K562 (cell line): ENCODE measurements around the gene SAMD10. TPM values are rescaled to one million over a fixed set of nuclear protein-coding genes. Genes with fewer than 3 reads are reported as not detected.

Experiments
- ARID1B ChIP-seq: fragments of 450-650 bp; IDR thresholded peaks from 2 replicates; pipeline ENCODE4 v1.6.1; 2016; ENCODE audit warnings: antibody characterized with exemption, mild to moderate bottlenecking, inconsistent platforms
- ATF1 ChIP-seq, 2 experiments: fragments of 450-650 bp in 1 of 2; IDR thresholded peaks; 2 replicates each; pipeline ENCODE4 v1.6.1; 2016; ENCODE audit warnings: missing compliant biosample characterization in 1 of 2, missing genetic modification characterization in 1 of 2
- CAMTA2 ChIP-seq: fragments of 250-450 bp; sonication (Bioruptor Pico); conservative IDR thresholded peaks from 2 replicates; pipeline ENCODE4 v1.5.1; 2022
- DIDO1 ChIP-seq: fragments of 450-650 bp; IDR thresholded peaks from 2 replicates; pipeline ENCODE4 v1.6.1; 2016; ENCODE audit warnings: low read depth, missing biosample characterization, missing genetic modification characterization
- ERF ChIP-seq: fragments of 450-650 bp; formaldehyde crosslinking; IDR thresholded peaks from 2 replicates; pipeline ENCODE4 v1.4.0; 2020; ENCODE audit warnings: mild to moderate bottlenecking, mixed read lengths
- FOXA1 ChIP-seq: fragments of 450-650 bp; IDR thresholded peaks from 2 replicates; pipeline ENCODE4 v1.6.1; 2016; ENCODE audit warnings: mild to moderate bottlenecking, borderline replicate concordance
- FUS ChIP-seq: fragments of 200-400 bp; formaldehyde crosslinking; optimal IDR thresholded peaks from 2 replicates; pipeline ENCODE3; 2017; ENCODE audit warnings: low read depth, low read length
- MBD2 ChIP-seq: sonication (generic); IDR thresholded peaks from 2 replicates; pipeline ENCODE4 v1.6.1; 2016; ENCODE audit warnings: low read depth, borderline replicate concordance
- PRDM10 ChIP-seq: fragments of 450-650 bp; IDR thresholded peaks from 2 replicates; pipeline ENCODE4 v1.6.1; 2018; ENCODE audit not compliant: partially characterized antibody
- SMARCC2 ChIP-seq: fragments of 450-650 bp; IDR thresholded peaks from 2 replicates; pipeline ENCODE4 v1.6.1; 2017; ENCODE audit warnings: antibody characterized with exemption, moderate library complexity, mild to moderate bottlenecking, low read depth
- ZBTB49 ChIP-seq: sonication (generic); formaldehyde crosslinking; IDR thresholded peaks from 2 replicates; pipeline ENCODE4 v1.8.0; 2022; ENCODE audit warnings: missing genetic modification reagents, mild to moderate bottlenecking, borderline replicate concordance
- ZNF133 ChIP-seq: fragments of 250-450 bp; sonication (Bioruptor Pico); IDR thresholded peaks from 2 replicates; pipeline ENCODE4 v1.4.0; 2020; ENCODE audit warnings: mild to moderate bottlenecking
- ZNF253 ChIP-seq: fragments of 250-450 bp; sonication (Bioruptor Pico); conservative IDR thresholded peaks from 2 replicates; pipeline ENCODE4 v1.6.1; 2021; ENCODE audit warnings: mild to moderate bottlenecking
- ZNF586 ChIP-seq: fragments of 450-650 bp; formaldehyde crosslinking; conservative IDR thresholded peaks from 2 replicates; pipeline ENCODE4 v1.4.0; 2020; ENCODE audit warnings: mild to moderate bottlenecking, moderate library complexity
- ZNF778 ChIP-seq: fragments of 450-650 bp; formaldehyde crosslinking; IDR thresholded peaks from 2 replicates; pipeline ENCODE4 v1.4.0; 2020; ENCODE audit warnings: mild to moderate bottlenecking, moderate library complexity
- ZNF780A ChIP-seq: fragments of 250-450 bp; sonication (Bioruptor Pico); IDR thresholded peaks from 2 replicates; pipeline ENCODE4 v1.5.0; 2021; ENCODE audit warnings: mild to moderate bottlenecking
- polyA plus RNA-seq, 8 experiments: library from polyadenylated mRNA; depleted of rRNA in 4 of 8; stranded (reverse) in 5 of 8; unstranded in 3 of 8; fragments of >200 nt; fragmentation: Nextera tagmentation in 2 of 8; fragmentation: Illumina TruSeq in 1 of 8; extraction: Ambion mirVana in 2 of 8; extraction: Trizol in 1 of 8; gene quantifications; 2 replicates each; pipeline versions ENCODE4 v1.2.1 to v1.2.3, GENCODE V29; 2011 to 2014; ENCODE audit warnings: inconsistent platforms in 1 of 8, missing spikeins in 1 of 8
- total RNA-seq, 7 experiments: library from RNA; depleted of rRNA in 6 of 7; stranded (reverse); fragments of >200 nt in 6 of 7; fragmentation: Illumina TruSeq in 2 of 7; extraction: Trizol in 2 of 7; gene quantifications; 2 replicates each; pipeline versions ENCODE4 v1.2.1 to v1.2.3, GENCODE V29; 2011 to 2021; ENCODE audit warnings: low replicate concordance in 1 of 7
- TF ChIP-seq, protein P1 (sequence below): fragments of 250-450 bp; sonication (Bioruptor Pico); IDR thresholded peaks from 2 replicates; pipeline ENCODE4 v1.5.1; 2021; ENCODE audit warnings: mild to moderate bottlenecking
- TF ChIP-seq, protein P2 (sequence below): fragments of 450-650 bp; IDR thresholded peaks from 2 replicates; pipeline ENCODE4 v1.6.1; 2017; ENCODE audit warnings: antibody characterized with exemption

Gene SAMD10
- total and polyA plus RNA-seq, 9 of the 15 experiments (the other 6 are each of a cell fraction or from before 2014, with no cell fraction given): 0.37 to 15.2 (median 4.8) TPM

- TF ChIP-seq ATF1 (CRISPR knock-in tag; IDR thresholded peaks at IDR 0.05) (no peak), ATF1 (tag; IDR thresholded peaks at IDR 0.05) (no peak), ZNF780A (CRISPR knock-in tag) (no peak), ZBTB49 (no peak), ZNF778 (CRISPR knock-in tag) (no peak), CAMTA2 (CRISPR knock-in tag) (no peak), ZNF253 (CRISPR knock-in tag) (no peak), MBD2 (peak; percentile 60; the same call in 1 of the 2 replicates), ERF (CRISPR knock-in tag) (no peak), ZNF133 (CRISPR knock-in tag) (no peak), DIDO1 (tag) (no peak), FOXA1 (no peak), SMARCC2 (no peak), FUS (no peak), ZNF586 (CRISPR knock-in tag) (no peak), PRDM10 (no peak), ARID1B (0 out of 2 replicates have a peak, but pooled peaks have one; percentile 12)
- TF ChIP-seq, protein P1, sequence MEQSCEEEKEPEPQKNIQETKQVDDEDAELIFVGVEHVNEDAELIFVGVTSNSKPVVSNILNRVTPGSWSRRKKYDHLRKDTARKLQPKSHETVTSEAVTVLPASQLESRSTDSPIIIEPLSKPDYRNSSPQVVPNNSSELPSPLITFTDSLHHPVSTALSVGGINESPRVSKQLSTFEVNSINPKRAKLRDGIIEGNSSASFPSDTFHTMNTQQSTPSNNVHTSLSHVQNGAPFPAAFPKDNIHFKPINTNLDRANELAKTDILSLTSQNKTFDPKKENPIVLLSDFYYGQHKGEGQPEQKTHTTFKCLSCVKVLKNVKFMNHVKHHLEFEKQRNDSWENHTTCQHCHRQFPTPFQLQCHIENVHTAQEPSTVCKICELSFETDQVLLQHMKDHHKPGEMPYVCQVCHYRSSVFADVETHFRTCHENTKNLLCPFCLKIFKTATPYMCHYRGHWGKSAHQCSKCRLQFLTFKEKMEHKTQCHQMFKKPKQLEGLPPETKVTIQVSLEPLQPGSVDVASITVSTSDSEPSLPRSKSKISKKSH (CRISPR knock-in tag): no peak
- TF ChIP-seq, protein P2, sequence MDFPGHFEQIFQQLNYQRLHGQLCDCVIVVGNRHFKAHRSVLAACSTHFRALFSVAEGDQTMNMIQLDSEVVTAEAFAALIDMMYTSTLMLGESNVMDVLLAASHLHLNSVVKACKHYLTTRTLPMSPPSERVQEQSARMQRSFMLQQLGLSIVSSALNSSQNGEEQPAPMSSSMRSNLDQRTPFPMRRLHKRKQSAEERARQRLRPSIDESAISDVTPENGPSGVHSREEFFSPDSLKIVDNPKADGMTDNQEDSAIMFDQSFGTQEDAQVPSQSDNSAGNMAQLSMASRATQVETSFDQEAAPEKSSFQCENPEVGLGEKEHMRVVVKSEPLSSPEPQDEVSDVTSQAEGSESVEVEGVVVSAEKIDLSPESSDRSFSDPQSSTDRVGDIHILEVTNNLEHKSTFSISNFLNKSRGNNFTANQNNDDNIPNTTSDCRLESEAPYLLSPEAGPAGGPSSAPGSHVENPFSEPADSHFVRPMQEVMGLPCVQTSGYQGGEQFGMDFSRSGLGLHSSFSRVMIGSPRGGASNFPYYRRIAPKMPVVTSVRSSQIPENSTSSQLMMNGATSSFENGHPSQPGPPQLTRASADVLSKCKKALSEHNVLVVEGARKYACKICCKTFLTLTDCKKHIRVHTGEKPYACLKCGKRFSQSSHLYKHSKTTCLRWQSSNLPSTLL: no peak
These were observed 38.0 kb downstream of the SAMD10 start (continued) for GRCh38 chr20:63941282-63942081.
